Adrenal gland (tissue), 5 donors: ENCODE measurements around the gene MAST2.
"Not testable (repeated sequence)": the region's sequence is repeated elsewhere in the genome, so short reads cannot be mapped to it uniquely, and the experiment has no call there.

Experiments used
- CTCF ChIP-seq, 6 experiments: fragments of 450-650 bp in 4 of 6; fragments of 200-600 bp in 2 of 6; sonication (generic) in 1 of 6; IDR thresholded peaks; 1 replicate in 5 of 6; 2 replicates in 1 of 6; pipeline versions ENCODE4 v1.5.1 to v1.8.0; 2016 to 2021; ENCODE audit warnings: antibody characterized with exemption in 6 of 6, mild to moderate bottlenecking in 2 of 6, moderate library complexity in 1 of 6
- POLR2A ChIP-seq, 2 donors: fragments of 450-650 bp; IDR thresholded peaks; one replicate each; pipeline ENCODE4 v1.6.1; 2017; ENCODE audit warnings: antibody characterized with exemption in 2 of 2, mild to moderate bottlenecking in 2 of 2, moderate library complexity in 1 of 2
- donor health status: DM: no; HTN: no; CAD: no.

GRCh38 chr1:46057215-46057614 lies 253.8 kb downstream of the MAST2 start:
- TF ChIP-seq CTCF, POLR2A (IDR thresholded peaks at IDR 0.05): not testable (repeated sequence)
